Activated T-cell treated with anti-CD3 and anti-CD28 coated beads, Interleukin-2, amount 50 U/mL, for 1 hour (primary cell): ENCODE results near the gene PDE10A.
"Not testable (repeated sequence)": the region's sequence is repeated elsewhere in the genome, so short reads cannot be mapped to it uniquely, and the experiment has no call there.

ENCODE experiments used
- DNase-seq: peaks from one replicate; pipeline ENCODE4 v3.0.0-alpha.2; 2020

The PDE10A gene

GRCh38 chr6:165580136-165580535 is 82.9 kb downstream of the PDE10A start:
- DNase-seq = no peak

- no peak for DNase-seq
These were observed 83.9 kb downstream of the PDE10A start for GRCh38 chr6:165579151-165579550.

- no peak for DNase-seq
These were observed 85.5 kb downstream of the PDE10A start for GRCh38 chr6:165577556-165577955.

GRCh38 chr6:165575158-165575549 is 87.9 kb downstream of the PDE10A start:
- no peak for DNase-seq

GRCh38 chr6:165574220-165575157 is 88.6 kb downstream of the PDE10A start:
- no peak for DNase-seq

- no peak for DNase-seq
These were observed 89.4 kb downstream of the PDE10A start for GRCh38 chr6:165573671-165574070.

- no peak for DNase-seq
These were observed 91.3 kb downstream of the PDE10A start for GRCh38 chr6:165571721-165572132.

GRCh38 chr6:165571068-165571682 is 91.9 kb downstream of the PDE10A start:
- DNase-seq = no peak

- no peak for DNase-seq
These were observed 94.7 kb downstream of the PDE10A start for GRCh38 chr6:165568326-165568725.

- no peak for DNase-seq
These were observed 96.8 kb downstream of the PDE10A start for GRCh38 chr6:165566088-165566828.

- no peak for DNase-seq
These were observed 100.5 kb downstream of the PDE10A start for GRCh38 chr6:165562421-165563090.

- DNase-seq = no peak
These were observed 103.4 kb downstream of the PDE10A start for GRCh38 chr6:165559632-165560031.

- not testable (repeated sequence) for DNase-seq
These were observed 104.9 kb downstream of the PDE10A start for GRCh38 chr6:165558097-165558496.

GRCh38 chr6:165557674-165558073 is 105.4 kb downstream of the PDE10A start:
- DNase-seq = no peak

- no peak for DNase-seq
These were observed 106.8 kb downstream of the PDE10A start for GRCh38 chr6:165556116-165556843.

- not testable (repeated sequence) for DNase-seq
These were observed 108.4 kb downstream of the PDE10A start for GRCh38 chr6:165554644-165555043.

- no peak for DNase-seq
These were observed 110.7 kb downstream of the PDE10A start for GRCh38 chr6:165552248-165552736.

- no peak for DNase-seq
These were observed 111.2 kb downstream of the PDE10A start for GRCh38 chr6:165551828-165552227.

- no peak for DNase-seq
These were observed 114.6 kb downstream of the PDE10A start for GRCh38 chr6:165548450-165548849.

GRCh38 chr6:165545806-165546205 is 117.2 kb downstream of the PDE10A start:
- no peak for DNase-seq

- no peak for DNase-seq
These were observed 119.3 kb downstream of the PDE10A start for GRCh38 chr6:165543781-165544180.

- no peak for DNase-seq
These were observed 126.1 kb downstream of the PDE10A start for GRCh38 chr6:165536911-165537310.
